GM20000 (cell line): ENCODE results near the gene PSEN1.

Experiments used
- DNase-seq: peaks from one replicate; pipeline ENCODE4 v3.0.0; 2012; ENCODE audit warnings: low spot score
- CTCF ChIP-seq: IDR thresholded peaks from 2 replicates; pipeline ENCODE4 v1.5.1; 2012; ENCODE audit warnings: mild to moderate bottlenecking, control low read depth; ENCODE audit errors: extremely low read depth, missing control alignments

Gene PSEN1

DNA sequence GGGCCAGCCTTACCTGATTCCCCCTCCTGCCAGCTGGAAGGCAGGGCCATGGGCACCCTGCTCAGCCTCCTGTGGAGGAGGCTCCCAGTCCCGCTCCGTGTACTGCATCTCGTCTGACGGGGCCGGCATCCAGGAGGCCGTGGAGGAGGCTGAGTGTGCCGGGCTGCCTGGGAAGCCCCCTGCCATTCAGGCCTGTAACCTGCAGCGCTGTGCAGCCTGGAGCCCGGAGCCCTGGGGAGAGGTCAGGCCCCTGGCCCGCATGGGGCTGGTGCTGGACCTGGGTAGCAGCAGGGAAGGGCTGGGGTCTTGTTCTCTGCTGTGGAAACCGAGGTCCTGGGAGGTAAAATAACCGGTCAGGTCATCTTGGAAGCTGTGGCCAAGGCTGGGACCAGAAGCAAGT, 117.4 kb downstream of the PSEN1 start:
- no peak for DNase-seq
- no peak for TF ChIP-seq CTCF

DNA sequence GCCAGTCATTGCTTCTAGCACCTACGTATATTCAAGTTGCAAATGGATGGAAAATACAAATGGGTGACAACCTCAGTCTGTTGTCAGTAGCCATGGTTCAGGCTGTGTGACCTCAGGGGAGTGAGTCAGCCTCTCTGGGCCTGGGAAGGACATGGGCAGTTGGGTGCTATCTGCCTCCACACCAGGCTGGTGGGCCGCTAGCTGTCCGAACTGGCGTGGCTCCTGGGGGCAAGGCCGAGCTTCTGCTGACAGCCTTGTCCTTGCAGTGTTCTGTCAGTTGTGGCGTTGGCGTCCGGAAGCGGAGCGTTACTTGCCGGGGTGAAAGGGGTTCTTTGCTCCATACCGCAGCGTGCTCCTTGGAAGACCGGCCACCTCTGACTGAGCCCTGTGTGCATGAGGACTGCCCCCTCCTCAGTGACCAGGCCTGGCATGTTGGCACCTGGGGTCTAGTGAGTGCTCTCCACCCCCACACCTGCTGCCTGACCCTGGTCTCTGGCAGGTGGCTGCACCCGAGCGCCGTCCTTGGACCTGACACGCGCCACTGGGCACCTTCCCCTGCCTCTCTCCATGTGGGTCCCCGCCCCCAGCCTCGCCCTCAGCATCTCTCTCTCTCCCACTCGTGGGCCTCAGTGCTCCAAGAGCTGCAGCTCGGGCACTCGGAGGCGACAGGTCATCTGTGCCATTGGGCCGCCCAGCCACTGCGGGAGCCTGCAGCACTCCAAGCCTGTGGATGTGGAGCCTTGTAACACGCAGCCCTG, 118.1 kb downstream of the PSEN1 start:
- no peak for DNase-seq
- no peak for TF ChIP-seq CTCF

- TF ChIP-seq CTCF = no peak
- no peak for DNase-seq
These were observed 118.7 kb downstream of the PSEN1 start for GRCh38 chr14:73255005-73255400.

- no peak for TF ChIP-seq CTCF
- DNase-seq = no peak
These were observed 119.5 kb downstream of the PSEN1 start for GRCh38 chr14:73255693-73256225.

- TF ChIP-seq CTCF = no peak
- DNase-seq = no peak
These were observed 121.8 kb downstream of the PSEN1 start for GRCh38 chr14:73258076-73258475.

DNA sequence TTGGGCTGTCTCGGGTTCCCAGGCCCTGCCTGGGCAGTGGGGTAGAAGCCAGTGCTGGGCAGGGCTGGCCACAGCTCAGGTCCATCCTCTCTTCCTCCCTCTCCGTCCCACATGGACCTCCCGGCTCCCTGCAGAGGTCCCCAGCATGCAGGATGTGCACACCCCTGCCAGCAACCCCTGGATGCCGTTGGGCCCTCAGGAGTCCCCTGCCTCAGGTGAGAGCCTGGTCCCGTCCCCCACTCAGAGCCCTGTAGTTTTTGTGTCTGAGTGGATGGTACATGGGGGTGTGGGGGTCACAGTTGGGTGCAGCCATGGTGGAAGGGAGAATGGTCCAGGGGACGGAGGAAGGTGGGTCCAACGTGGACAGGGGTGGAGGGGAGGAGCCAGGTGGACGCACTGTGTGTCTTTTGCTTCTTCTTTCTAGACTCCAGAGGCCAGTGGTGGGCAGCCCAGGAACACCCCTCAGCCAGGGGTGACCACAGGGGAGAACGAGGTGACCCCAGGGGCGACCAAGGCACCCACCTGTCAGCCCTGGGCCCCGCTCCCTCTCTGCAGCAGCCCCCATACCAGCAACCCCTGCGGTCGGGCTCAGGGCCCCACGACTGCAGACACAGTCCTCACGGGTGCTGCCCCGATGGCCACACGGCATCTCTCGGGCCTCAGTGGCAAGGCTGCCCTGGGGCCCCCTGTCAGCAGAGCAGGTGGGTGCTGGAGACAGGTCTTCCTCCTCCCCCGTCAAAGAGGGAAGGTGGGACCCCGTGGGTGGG, 122.7 kb downstream of the PSEN1 start:
- DNase-seq = no peak
- TF ChIP-seq CTCF = no peak

DNA sequence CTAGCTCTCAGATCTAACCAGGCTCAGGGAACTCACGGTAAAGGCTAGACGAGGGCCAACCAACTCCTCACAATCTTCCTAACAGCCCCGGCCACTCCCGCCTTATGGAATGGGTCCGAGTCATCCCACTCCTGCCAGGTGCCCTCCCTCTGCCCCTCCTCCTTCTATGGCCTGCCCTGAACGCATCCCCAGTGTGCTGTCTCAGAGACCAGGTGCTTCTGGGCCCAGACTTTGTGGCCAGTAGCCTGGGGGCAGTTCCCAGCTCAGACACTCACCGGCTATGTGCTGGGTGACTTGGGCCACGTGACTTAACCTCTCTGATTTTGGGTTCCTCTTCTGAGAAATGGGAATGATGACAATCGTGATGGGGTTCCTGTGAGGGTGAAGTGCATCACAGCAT, 123.5 kb downstream of the PSEN1 start:
- DNase-seq = no peak
- TF ChIP-seq CTCF = no peak
